HG03565 (cell line): ENCODE measurements around the gene FNDC3A.

ENCODE experiments used
- ATAC-seq: cut with Tn5 transposase; IDR thresholded peaks from one replicate; pipeline ENCODE4 v1.9.1; 2021; ENCODE audit warnings: mild to moderate bottlenecking, moderate library complexity; ENCODE audit not compliant: unreplicated experiment

The FNDC3A gene

GRCh38 chr13:49247643-49248621 lies 272.2 kb downstream of the FNDC3A start, which contains the start of gene CDADC1:
CDADC1 (plus strand) TSS chr13:49247925; CDS start chr13:49248038, 113 bp downstream.
- peak; percentile 89 for ATAC-seq

GRCh38 chr13:49248622-49249002 lies 272.9 kb downstream of the FNDC3A start:
- ATAC-seq: no peak

DNA sequence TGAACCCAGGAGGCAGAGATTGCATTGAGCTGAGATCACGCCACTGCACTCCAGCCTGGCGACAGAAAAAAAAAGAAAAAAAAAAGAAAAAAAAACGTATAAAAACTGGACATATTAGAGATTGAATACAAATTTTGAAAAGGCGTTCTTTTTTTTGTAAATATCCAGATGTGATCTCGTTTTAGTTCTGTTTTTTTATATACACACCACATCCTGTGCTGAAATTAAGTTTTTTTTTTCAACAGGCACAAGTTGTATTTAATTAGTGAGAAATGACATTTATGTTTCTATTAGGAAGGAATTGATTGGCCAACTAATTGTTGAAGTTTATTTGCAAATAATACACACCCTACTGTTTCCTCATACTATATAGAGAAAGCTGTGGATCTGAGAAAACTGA lies 275.6 kb downstream of the FNDC3A start:
- ATAC-seq: no peak

DNA sequence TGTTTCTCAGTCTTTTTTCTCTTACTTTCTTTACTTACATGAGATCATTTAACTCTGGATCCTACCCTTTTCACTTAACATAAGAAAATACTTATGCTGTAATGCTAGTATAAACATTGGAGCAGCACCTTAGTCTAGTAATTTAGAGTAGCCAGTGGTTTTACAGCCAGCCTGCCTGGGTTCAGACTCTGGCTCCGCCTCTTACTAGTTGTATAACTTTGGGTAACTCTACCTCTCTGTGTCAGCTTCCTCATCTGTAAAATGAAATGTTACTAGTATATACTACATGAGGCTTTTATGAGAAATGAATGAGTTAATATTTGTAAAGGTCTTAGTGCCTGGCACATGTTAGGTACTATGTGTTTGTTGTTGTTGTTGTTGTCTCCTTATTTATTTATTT lies 277.6 kb downstream of the FNDC3A start:
- no peak for ATAC-seq

DNA sequence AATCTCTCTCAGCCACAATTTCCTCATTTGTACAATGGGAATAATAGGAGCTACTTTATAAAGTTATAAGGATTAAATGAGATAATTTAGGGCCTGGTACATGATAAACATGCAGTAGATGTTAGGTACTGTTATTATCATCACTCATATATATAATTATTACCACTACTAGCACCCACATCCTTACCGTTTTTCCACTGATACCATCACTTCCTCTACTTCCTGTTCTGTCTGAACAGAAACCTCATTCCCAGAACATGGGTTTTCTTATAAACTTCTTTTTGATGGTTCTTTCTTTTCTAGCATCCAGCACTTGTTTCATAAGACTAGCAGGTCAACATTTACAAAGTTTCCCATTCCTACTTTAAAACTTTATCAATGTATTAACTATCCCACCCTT lies 278.3 kb downstream of the FNDC3A start:
- no peak for ATAC-seq

DNA sequence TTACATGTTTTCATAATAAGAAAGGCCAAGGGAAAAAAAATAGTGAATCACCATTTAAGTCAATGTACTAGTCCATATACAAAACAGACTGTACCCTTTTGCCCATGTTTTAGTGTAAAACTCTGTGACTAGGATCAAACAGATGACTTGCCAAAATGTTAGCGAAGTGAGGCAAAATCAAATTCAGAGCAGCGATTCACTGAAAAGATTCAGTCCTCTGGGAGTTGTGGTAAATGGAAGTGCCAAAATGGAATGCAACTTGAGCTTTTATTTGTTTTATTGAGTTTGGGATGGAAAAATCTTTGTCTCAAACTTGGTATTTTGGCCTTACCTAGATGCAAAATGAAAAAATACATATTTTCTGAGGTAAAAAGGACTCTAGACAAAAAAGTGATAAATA lies 281.1 kb downstream of the FNDC3A start:
- ATAC-seq: no peak

GRCh38 chr13:49258089-49258796 lies 282.5 kb downstream of the FNDC3A start:
- ATAC-seq: no peak
